Sigmoid colon (tissue), 4 donors: ENCODE measurements around the gene APCDD1.

Experiments
- CTCF ChIP-seq, 4 experiments: fragments of 450-650 bp in 3 of 4; fragments of 200-600 bp in 1 of 4; IDR thresholded peaks; one replicate each; pipeline ENCODE4 v1.5.1; 2016 to 2019; ENCODE audit warnings: antibody characterized with exemption in 4 of 4, mild to moderate bottlenecking in 3 of 4, moderate library complexity in 2 of 4
- EP300 ChIP-seq, 4 donors: sonication (generic); formaldehyde crosslinking; IDR thresholded peaks; one replicate each; pipeline ENCODE4 v1.6.1; 2017; ENCODE audit warnings: antibody characterized with exemption in 4 of 4

DNA sequence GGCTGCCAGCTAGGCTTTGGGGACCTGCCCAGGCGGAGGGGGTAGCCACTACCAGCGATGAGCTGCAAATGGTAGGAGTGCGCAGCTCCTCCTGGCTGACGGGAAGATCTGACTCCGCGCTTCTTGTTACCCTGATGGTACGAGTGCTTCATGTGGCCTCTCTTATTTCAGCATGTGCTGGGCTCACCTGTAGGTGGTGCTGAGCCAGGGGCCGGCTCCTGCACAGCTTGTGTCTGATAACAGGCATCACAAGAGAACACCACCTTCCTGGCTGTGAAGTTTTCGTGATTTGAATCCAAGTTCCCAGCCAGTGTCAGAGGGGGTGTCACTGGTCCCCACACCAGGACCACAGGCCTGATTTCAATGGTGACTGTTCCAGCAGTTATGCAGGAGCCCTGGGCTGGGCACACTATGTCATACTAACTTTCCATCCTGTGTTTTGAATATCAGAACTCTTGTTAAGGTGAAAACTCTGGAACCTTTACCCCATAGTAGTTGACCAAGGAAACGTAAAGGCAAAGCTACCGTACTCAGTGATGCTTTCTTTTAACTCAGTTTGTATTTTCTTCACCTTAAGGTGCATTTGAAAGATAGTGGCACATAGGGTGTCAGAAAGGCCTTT, 28.0 kb downstream of the APCDD1 start:
- no peak for TF ChIP-seq CTCF (IDR thresholded peaks at IDR 0.05)
- TF ChIP-seq EP300 (IDR thresholded peaks at IDR 0.05): no peak
